Epidermal melanocyte (primary cell): Measurements from ENCODE around the gene PAN3.

Experiments used
- DNase-seq: peaks from one replicate; pipeline ENCODE4 v3.0.0; 2011; ENCODE audit warnings: low spot score; ENCODE audit not compliant: insufficient read length

The PAN3 gene

GRCh38 chr13:28219408-28220099 lies 81.2 kb downstream of the PAN3 start:
- no peak for DNase-seq

DNA sequence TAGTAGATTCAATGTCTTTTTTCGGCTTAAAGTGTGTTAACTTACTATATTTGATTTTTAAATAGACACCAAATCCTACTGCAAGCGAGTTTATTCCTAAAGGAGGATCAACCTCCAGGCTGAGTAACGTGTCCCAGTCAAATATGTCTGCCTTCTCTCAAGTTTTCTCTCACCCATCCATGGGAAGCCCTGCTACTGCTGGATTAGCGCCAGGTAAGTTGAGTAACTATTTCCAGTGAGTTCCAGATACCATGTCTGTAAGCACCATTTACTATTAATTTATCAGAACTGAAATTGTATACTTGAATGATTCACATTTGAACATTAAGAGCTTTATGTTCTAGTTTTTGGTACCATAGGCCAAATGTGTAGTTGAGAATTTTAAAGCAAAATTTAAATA lies 81.8 kb downstream of the PAN3 start:
- no peak for DNase-seq

DNA sequence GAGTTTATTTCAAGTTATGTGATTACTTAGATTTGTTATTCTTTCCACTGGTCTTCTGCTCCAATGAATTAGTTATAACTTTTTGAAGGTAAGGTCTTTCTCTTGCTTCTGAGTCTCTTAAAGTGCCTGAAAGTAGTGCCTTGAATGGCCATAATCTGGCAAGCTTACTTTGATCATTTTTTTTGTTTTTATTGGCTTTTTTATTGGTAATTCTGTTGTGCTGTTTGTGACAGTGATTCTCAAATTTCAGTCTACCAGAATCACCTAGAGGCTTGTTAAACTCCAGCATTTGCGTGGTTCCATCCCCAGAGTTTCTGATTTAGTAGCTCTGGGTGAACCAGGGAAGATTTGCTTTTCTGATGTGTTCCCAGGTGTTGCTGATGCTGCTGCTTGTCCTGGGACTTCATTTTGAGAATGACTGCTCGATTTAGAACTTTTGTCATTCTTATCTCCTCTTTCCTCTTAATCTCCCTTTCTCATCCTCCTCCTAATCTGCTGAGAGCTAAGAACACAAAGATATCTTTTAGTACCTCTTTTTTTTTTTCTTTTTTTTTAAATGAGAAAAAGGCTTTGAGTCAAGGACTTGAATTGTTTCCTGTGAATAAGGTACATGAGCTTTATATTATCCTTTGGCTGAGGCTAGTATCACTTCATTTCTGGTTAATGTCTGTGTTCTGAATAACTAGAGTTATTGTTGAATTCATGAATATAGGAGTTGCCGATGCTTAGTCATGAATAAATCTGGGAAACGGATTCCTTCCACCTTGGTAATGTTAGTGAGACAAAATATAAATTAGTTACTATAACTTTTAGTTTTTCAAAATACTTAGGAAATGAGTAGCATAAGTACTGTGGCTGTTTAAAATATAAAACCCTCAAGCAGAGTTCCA lies 91.4 kb downstream of the PAN3 start:
- DNase-seq, result no peak

DNA sequence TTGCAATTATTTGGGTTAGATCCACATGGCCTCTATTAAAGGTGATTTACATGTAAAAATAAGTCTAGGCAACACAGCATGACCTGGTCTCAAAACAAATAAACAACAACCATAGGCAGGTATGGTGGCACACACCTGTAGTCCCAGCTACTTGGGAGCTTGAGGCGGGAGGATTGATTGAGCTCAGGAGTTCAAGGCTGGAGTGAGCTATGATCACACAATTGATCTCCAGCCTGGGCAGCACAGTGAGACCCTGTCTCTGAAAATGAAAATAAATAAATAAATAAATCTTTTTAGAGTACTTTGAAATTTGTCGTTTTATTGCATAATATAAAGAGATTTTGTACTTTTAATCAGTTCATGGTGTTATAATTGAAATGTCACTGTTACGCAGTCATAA lies 93.3 kb downstream of the PAN3 start:
- DNase-seq, result no peak

DNA sequence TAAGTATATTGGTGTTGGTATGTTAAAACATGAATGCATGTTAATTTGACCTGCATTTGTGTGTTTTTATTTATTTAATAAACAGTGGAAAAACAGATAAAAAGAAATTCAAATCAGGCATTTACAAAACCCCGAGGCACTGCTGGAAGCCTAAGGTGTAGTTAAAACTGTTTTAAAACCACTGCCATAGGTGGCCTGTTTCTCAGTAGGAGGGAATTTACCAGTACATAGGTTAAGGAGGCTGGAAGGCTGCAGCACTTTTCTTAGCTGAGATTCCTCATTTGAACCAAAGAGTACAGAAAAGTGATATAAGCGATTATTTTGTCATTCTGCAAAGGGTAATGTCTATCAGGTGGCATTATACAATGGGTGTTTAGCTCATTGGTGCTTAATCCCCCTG lies 99.6 kb downstream of the PAN3 start:
- no peak for DNase-seq

DNA sequence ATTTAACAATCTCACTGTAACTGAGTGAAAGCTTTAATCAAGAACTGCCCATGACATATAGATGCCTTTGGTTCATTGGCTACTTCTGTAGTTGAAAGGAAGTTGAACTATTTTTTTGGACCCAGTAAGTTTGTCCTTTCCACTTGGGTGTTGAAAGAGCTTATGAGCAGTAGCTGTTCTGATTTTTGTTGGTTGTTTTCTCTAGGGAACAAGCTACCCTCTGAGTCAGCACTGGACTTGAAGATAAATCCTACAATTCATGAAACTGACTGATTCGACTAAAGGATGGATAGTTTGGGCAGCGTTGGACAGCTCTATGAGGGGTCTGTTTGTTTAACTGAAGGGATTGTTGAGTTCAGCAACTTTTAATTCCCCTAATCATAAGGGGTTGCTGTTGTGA lies 101.0 kb downstream of the PAN3 start:
- no peak for DNase-seq

GRCh38 chr13:28245465-28245864 lies 107.1 kb downstream of the PAN3 start:
- no peak for DNase-seq

DNA sequence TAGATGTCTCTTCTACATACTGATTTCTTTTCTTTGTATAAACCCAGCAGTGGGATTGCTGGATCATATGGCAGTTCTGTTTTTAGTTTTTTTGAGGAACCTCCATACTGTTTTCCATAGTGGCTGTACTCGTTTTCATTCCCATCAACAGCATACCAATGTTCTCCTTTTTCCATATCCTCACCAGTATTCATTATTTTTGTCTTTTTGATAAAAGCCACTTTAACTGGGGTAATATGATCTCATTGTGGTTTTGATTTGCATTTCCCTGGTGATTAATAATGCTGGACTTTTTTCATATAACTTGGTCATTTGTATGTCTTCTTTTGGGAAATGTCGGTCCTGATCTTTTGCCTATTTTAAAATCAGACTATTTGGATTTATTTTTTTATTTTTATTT lies 108.5 kb downstream of the PAN3 start:
- DNase-seq, result no peak

DNA sequence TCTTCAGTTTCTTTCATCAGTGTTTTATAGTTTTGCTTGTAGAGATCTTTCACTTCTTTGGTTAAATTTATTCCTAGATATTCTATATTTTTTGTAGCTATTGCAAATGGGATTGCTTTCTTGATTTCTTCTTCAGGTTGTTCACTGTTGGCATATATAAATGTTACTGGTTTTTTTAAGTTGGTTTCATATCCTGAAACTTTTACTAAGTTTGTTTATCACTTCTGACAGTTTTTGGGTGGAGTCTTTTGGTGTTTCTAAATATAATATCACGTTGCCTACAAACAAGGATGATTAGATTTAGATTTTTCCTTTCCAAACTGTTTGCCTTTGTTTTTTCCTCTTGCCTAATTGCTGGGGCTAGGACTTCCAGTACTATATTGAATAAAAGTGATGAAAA lies 109.7 kb downstream of the PAN3 start:
- no peak for DNase-seq

DNA sequence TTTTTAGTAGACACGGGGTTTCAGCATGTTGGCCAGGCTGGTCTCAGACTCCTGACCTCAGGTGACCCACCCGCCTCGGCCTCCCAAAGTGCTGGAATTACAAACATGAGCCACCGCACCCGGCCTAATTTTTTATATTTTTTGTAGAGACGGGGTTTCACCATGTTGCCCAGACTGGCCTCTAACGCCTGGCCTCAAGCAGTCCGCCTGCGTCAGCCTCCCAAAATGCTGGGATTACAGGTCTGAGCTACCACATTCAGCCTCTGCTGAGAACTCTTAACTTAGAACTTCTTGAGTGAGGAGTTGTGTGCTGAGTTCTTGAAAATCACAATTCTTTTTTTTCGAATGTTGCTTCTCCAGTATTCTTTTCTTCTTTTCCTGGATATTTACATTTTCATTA lies 112.2 kb downstream of the PAN3 start:
- DNase-seq, result no peak

DNA sequence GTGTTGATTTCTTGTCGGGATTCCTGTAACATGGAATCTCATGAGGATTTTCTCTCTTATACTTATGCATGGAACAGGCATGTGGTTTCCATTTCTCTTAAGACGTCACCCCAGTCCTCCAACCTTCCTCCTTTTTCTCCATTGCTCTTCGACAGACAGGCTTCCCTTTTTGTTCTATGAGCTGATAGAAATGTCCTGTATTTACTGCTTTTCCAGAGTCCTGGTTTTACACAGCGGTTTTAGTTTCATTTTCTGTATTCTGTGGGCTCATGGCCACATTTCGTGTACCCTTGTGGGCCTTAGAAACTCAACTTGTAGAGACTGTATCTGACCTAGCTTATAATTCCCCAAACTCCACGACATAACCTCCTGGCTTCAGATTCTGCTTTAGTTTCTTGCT lies 113.1 kb downstream of the PAN3 start:
- DNase-seq, result no peak

- no peak for DNase-seq
Observed at GRCh38 chr13:28252547-28252946, 114.2 kb downstream of the PAN3 start.

- no peak for DNase-seq
Observed at GRCh38 chr13:28257305-28257704, 119.0 kb downstream of the PAN3 start.

GRCh38 chr13:28258417-28258816 lies 120.1 kb downstream of the PAN3 start:
- no peak for DNase-seq

DNA sequence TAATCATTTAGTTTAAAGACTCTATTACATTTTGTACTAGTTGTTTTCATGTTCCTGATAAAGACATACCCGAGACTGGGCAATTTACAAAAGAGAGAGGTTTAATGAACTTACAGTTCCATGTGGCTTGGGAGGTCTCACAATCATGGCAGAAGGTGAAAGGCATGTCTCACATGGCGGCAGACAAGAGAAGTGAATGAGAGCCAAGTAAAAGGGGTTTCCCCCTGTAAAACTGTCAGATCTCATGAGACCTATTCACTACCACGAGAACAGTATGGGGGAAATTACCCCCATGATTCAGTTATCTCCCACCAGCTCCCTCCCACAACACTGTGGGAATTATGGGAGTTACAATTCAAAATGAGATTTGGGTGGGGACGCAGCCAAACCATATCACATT lies 129.2 kb downstream of the PAN3 start:
- DNase-seq, result no peak

DNA sequence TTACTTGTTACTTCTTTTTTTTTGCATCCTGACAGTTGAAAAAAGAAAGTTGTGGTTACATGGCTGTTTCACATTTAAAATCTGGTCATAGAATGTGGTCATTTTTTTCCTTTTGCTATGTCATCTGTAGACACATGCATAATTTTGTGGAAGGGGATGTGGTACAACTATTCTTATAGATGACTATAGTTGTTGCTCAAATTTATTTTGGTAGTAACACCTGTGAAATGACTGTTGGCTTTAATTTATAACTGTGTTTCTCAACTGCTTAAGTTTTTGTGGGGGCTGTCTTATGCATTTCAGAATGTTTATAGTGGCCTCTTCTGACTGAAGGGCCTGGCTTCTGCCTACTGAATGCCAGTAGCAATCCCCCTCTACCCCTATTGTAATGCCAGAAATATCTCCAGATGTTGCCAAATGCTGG lies 130.5 kb downstream of the PAN3 start:
- no peak for DNase-seq

GRCh38 chr13:28271056-28271840 lies 132.9 kb downstream of the PAN3 start:
- no peak for DNase-seq

GRCh38 chr13:28273919-28274318 lies 135.6 kb downstream of the PAN3 start:
- DNase-seq, result no peak

GRCh38 chr13:28282451-28282850 lies 144.1 kb downstream of the PAN3 start:
- DNase-seq, result no peak

GRCh38 chr13:28283600-28283999 lies 145.3 kb downstream of the PAN3 start:
- no peak for DNase-seq

DNA sequence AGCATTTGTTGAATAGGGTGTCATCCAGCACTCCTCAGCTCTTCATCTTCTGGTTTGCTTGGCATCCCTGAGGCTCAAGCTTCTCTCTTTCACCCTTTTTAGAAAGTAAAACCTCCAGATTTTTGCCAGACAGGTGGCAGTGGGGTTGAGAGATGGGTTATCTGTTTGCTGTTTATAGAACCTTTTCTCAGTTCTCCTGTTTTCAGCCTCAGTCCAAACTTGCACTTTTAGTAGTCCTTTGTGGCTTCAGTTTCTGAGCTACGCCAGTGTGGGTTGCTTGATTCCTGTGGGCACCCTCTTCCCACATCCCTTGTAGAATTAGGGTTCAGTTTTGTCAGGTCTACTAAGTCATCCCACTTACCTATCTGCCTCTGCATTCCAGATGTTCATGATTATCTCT lies 147.9 kb downstream of the PAN3 start:
- DNase-seq, result no peak

- no peak for DNase-seq
Observed at GRCh38 chr13:28297341-28297740, 159.0 kb downstream of the PAN3 start.
